Tibial nerve (tissue), 4 donors: ENCODE results near the gene LYPD1.

Experiments used
- CTCF ChIP-seq, 5 experiments: fragments of 200-600 bp in 3 of 5; fragments of 450-650 bp in 2 of 5; sonication (generic) in 3 of 5; IDR thresholded peaks; one replicate each; pipeline ENCODE4 v1.5.1; 2016 to 2019; ENCODE audit warnings: antibody characterized with exemption in 5 of 5, mild to moderate bottlenecking in 3 of 5, moderate library complexity in 2 of 5
- EP300 ChIP-seq, 2 donors: sonication (generic); formaldehyde crosslinking; IDR thresholded peaks; one replicate each; pipeline ENCODE4 v1.6.1; 2017; ENCODE audit warnings: antibody characterized with exemption in 2 of 2, mild to moderate bottlenecking in 1 of 2
- POLR2A ChIP-seq, 2 donors: fragments of 450-650 bp; IDR thresholded peaks; one replicate each; pipeline ENCODE4 v1.6.1; 2017; ENCODE audit warnings: antibody characterized with exemption in 2 of 2, mild to moderate bottlenecking in 2 of 2, moderate library complexity in 2 of 2

GRCh38 chr2:132599556-132599955 is 70.4 kb downstream of the LYPD1 start:
- TF ChIP-seq EP300 (IDR thresholded peaks at IDR 0.05) (no peak), POLR2A (IDR thresholded peaks at IDR 0.05) (no peak), CTCF (IDR thresholded peaks at IDR 0.05) (no peak)
